Lung (tissue), 12 donors: ENCODE measurements around the gene CTTNBP2. TPM values are rescaled to one million over a fixed set of nuclear protein-coding genes. Genes with fewer than 3 reads are reported as not detected.

ENCODE experiments used
- ATAC-seq: fragments of 200-7000 bp; cut with Tn5 transposase; one replicate; pipeline ENCODE4 v1.9.1; 2020; ENCODE audit warnings: moderate number of reproducible peaks; ENCODE audit not compliant: insufficient read depth, low FRiP score
- DNase-seq, 3 donors: peaks; one replicate each; pipeline ENCODE4 v3.0.0-alpha.2; 2013 to 2017
- H3K27ac ChIP-seq, 2 donors: one replicate each; pipeline ENCODE4 v1.5.1; 2013; ENCODE audit warnings: mild to moderate bottlenecking in 2 of 2, moderate library complexity in 2 of 2, control low read depth in 1 of 2, inconsistent platforms in 1 of 2, low read depth in 1 of 2, low read length in 1 of 2
- H3K27me3 ChIP-seq, 3 donors: one replicate each; pipeline ENCODE4 v1.5.1; 2013; ENCODE audit warnings: low read length in 2 of 3; ENCODE audit not compliant: control insufficient read depth in 3 of 3, insufficient read depth in 3 of 3
- H3K36me3 ChIP-seq, 4 donors: one replicate each; pipeline ENCODE4 v1.5.1; 2013; ENCODE audit warnings: low read length in 4 of 4, mild to moderate bottlenecking in 1 of 4, moderate library complexity in 1 of 4; ENCODE audit not compliant: control insufficient read depth in 4 of 4, insufficient read depth in 4 of 4
- H3K4me1 ChIP-seq, 5 donors: one replicate each; pipeline ENCODE4 v1.5.1; 2013; ENCODE audit warnings: low read length in 5 of 5, mild to moderate bottlenecking in 2 of 5, moderate library complexity in 1 of 5; ENCODE audit not compliant: control insufficient read depth in 5 of 5, insufficient read depth in 5 of 5
- H3K4me3 ChIP-seq: one replicate; pipeline ENCODE4 v1.5.1; 2013; ENCODE audit warnings: mild to moderate bottlenecking, control low read depth, moderate library complexity
- H3K9ac ChIP-seq, 2 donors: one replicate each; pipeline ENCODE4 v1.5.1; 2013; ENCODE audit warnings: low read length in 2 of 2, control low read depth in 1 of 2; ENCODE audit not compliant: insufficient read depth in 1 of 2
- H3K9me3 ChIP-seq, 4 donors: one replicate each; pipeline ENCODE4 v1.5.1; 2013; ENCODE audit warnings: low read length in 3 of 4, mild to moderate bottlenecking in 1 of 4, moderate library complexity in 1 of 4; ENCODE audit not compliant: control insufficient read depth in 4 of 4, insufficient read depth in 3 of 4
- CTCF ChIP-seq: IDR thresholded peaks from 2 replicates; pipeline ENCODE4 v1.5.1; 2012; ENCODE audit warnings: mild to moderate bottlenecking; ENCODE audit errors: control extremely low read depth, extremely low read depth
- WGBS, 2 donors: extraction: QIAGEN DNeasy Blood & Tissue Kit; methylation state at CpG; one replicate each; pipeline ENCODE4 v1.1.7; 2013; 5-methylcytosine and 5-hydroxymethylcytosine counted together
- polyA plus RNA-seq, 2 donors: library from polyadenylated mRNA; stranded (reverse); fragments of 200-250 nt; gene quantifications; one replicate each; pipeline ENCODE4 v1.2.1, GENCODE V29; 2013
- total RNA-seq, 2 donors: library from RNA; depleted of rRNA in 1 of 2; stranded (reverse); fragments of >200 nt in 1 of 2; gene quantifications; one replicate each; pipeline ENCODE4 v1.2.1, GENCODE V29; 2014 to 2021
- donor health status: control.
- donor health status: control.
- donor health status: Bipolar disorder and iron deficiency.
- donor health status: healthy.
- donor health status: DM: yes; HTN: yes; CAD: no.

Gene CTTNBP2
- total and polyA plus RNA-seq, 4 donors = 0.63 to 15.4 (median 2.4) TPM

GRCh38 chr7:117819558-117819957, 53.7 kb downstream of the CTTNBP2 start:
- no peaks in the 10 kb centered on the region for H3K9me3 ChIP-seq
- DNase-seq = no peak
- no peak overlapping the region for H3K4me3 ChIP-seq
- no peaks in the 10 kb centered on the region for H3K36me3 ChIP-seq
- H3K27me3 ChIP-seq = no peaks in the 10 kb centered on the region
- no peak for ATAC-seq
- no peak for TF ChIP-seq CTCF
- no peak overlapping the region for H3K9ac ChIP-seq
- H3K27ac ChIP-seq = no peak overlapping the region
- H3K4me1 ChIP-seq = peaks cover 0 to 18% (median 8%) of the 10 kb centered on the region in 5 donors
- WGBS, 2 donors = 72 to 92% methylated on average over 2 of the region's 2 CpGs

- Histone ChIP-seq H3K9me3 (no peaks in the 10 kb centered on the region), H3K27me3 (no peaks in the 10 kb centered on the region), H3K4me1 (peaks cover 0 to 18% (median 8%) of the 10 kb centered on the region in 5 donors), H3K4me3 (no peak overlapping the region), H3K36me3 (no peaks in the 10 kb centered on the region), H3K9ac (no peak overlapping the region), H3K27ac (no peak overlapping the region)
- DNase-seq (peak in 2 of 3 donors; percentile 31 to 42), ATAC-seq (no peak)
- no peak for TF ChIP-seq CTCF
- WGBS, 2 donors = 84 to 89% methylated on average over 2 of the region's 2 CpGs
These were observed 55.0 kb downstream of the CTTNBP2 start for GRCh38 chr7:117818232-117818631.

- Histone ChIP-seq H3K27ac (no peak overlapping the region), H3K27me3 (no peaks in the 10 kb centered on the region), H3K4me1 (peaks cover 0 to 18% (median 8%) of the 10 kb centered on the region in 5 donors), H3K4me3 (no peak overlapping the region), H3K9ac (no peak overlapping the region), H3K9me3 (no peaks in the 10 kb centered on the region), H3K36me3 (no peaks in the 10 kb centered on the region)
- 63 to 84% methylated on average over 7 of the region's 7 CpGs for WGBS, 2 donors
- TF ChIP-seq CTCF = no peak
- DNase-seq (no peak), ATAC-seq (no peak)
These were observed 56.5 kb downstream of the CTTNBP2 start for GRCh38 chr7:117816727-117817126.

- WGBS, 2 donors = 95 to 96% methylated on average over 2 of the region's 2 CpGs
- ATAC-seq (no peak), DNase-seq (no peak)
- TF ChIP-seq CTCF = no peak
- Histone ChIP-seq H3K9ac (no peak overlapping the region), H3K27me3 (no peaks in the 10 kb centered on the region), H3K36me3 (no peaks in the 10 kb centered on the region), H3K9me3 (no peaks in the 10 kb centered on the region), H3K4me1 (peaks cover 0 to 20% (median 11%) of the 10 kb centered on the region in 5 donors), H3K4me3 (no peak overlapping the region), H3K27ac (no peak overlapping the region)
These were observed 61.5 kb downstream of the CTTNBP2 start for GRCh38 chr7:117811696-117812095.
